Upper lobe of right lung (tissue), 1 donor: ENCODE data around the gene GPATCH2L. TPM values are rescaled to one million over a fixed set of nuclear protein-coding genes. Genes with fewer than 3 reads are reported as not detected.

ENCODE experiments used
- ATAC-seq: fragments of 200-7000 bp; cut with Tn5 transposase; one replicate; pipeline ENCODE4 v1.9.1; 2020; ENCODE audit warnings: mild to moderate bottlenecking, moderate library complexity
- DNase-seq: peaks from one replicate; pipeline ENCODE4 v3.0.0-alpha.2; 2020
- H3K27ac ChIP-seq: fragments of 200-600 bp; one replicate; pipeline ENCODE4 v1.8.0; 2022
- H3K27me3 ChIP-seq: fragments of 200-600 bp; one replicate; pipeline ENCODE4 v1.8.0; 2022; ENCODE audit warnings: mild to moderate bottlenecking
- H3K36me3 ChIP-seq: fragments of 200-600 bp; one replicate; pipeline ENCODE4 v1.8.0; 2022
- H3K4me1 ChIP-seq: fragments of 200-600 bp; one replicate; pipeline ENCODE4 v1.8.0; 2022
- H3K4me3 ChIP-seq: fragments of 200-600 bp; one replicate; pipeline ENCODE4 v1.8.0; 2022; ENCODE audit warnings: mild to moderate bottlenecking
- H3K9me3 ChIP-seq: fragments of 200-600 bp; one replicate; pipeline ENCODE4 v1.8.0; 2022
- CTCF ChIP-seq: fragments of 200-600 bp; IDR thresholded peaks from one replicate; pipeline ENCODE4 v1.8.0; 2022; ENCODE audit warnings: antibody characterized with exemption
- intact Hi-C: fragments of 100-400 bp; cut with DNase I; formaldehyde crosslinking; loops from one replicate; pipeline ENCODE4 v1.11.0; 2022
- total RNA-seq: library from RNA; stranded (reverse); fragmentation: NEBNext Ultra II Directional; extraction: Animal tissue kit (Norgen Biotek cat#: 25700); gene quantifications from one replicate; pipeline ENCODE4 v1.2.1, GENCODE V29; 2021
- donor health status: DM: no; HTN: yes; CAD: no; lungs with severe emphysema.

Gene GPATCH2L
- total RNA-seq, 1 donor from 2014 or later, result 46.5 TPM

DNA sequence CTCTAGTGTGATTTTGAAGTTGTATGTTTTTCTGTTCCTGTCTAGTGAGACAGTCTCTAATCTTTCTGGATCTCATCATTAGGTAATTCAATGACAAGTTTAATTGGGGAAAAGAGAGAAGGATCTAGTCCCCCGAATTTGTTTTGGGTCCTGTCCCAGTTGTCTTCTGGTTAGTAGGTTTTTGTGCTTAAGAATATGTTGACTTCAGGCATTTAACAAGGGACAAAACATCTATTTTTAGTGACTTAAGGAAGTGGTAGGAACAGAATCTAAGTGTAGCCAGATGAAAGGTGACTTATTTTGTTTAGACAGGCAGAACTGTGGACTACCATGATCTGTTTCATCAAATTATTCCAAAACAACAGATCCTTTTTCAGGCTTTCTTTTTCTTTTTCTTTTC is 2.2 kb downstream of the GPATCH2L start:
- ATAC-seq, result no peak
- intact Hi-C loops, result no loop called here
- TF ChIP-seq CTCF, result no peak
- H3K27me3 ChIP-seq, result no peaks in the 10 kb centered on the region
- H3K4me1 ChIP-seq, result peaks cover 51% of the 10 kb centered on the region
- no peak for DNase-seq
- H3K27ac ChIP-seq, result no peak overlapping the region
- no peaks in the 10 kb centered on the region for H3K9me3 ChIP-seq
- peaks cover 28% of the 10 kb centered on the region for H3K36me3 ChIP-seq
- H3K4me3 ChIP-seq, result no peak overlapping the region

DNA sequence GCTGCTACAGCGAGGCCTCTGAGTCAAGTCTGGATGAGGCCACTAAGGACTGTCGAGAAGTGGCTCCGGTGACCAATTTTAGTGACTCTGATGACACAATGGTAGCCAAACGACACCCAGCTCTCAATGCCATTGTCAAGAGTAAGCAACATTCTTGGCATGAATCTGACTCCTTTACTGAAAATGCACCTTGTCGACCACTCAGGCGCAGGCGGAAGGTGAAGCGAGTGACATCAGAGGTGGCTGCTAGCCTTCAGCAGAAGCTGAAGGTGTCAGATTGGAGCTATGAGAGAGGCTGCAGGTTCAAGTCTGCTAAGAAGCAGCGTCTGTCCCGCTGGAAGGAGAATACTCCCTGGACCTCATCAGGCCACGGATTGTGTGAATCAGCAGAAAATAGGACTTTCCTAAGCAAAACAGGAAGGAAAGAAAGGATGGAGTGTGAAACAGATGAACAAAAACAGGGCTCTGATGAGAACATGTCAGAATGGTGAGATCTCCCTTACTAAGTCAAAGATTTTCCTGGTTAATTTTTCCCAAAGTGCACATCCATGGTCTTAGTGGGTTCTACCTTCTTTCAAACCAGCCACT is 2.9 kb downstream of the GPATCH2L start:
- Histone ChIP-seq H3K9me3 (no peaks in the 10 kb centered on the region), H3K36me3 (peaks cover 35% of the 10 kb centered on the region), H3K4me3 (no peak overlapping the region), H3K27ac (no peak overlapping the region), H3K27me3 (no peaks in the 10 kb centered on the region), H3K4me1 (peaks cover 51% of the 10 kb centered on the region)
- no peak for DNase-seq
- no peak for TF ChIP-seq CTCF
- intact Hi-C loops, result no loop called here
- no peak for ATAC-seq

DNA sequence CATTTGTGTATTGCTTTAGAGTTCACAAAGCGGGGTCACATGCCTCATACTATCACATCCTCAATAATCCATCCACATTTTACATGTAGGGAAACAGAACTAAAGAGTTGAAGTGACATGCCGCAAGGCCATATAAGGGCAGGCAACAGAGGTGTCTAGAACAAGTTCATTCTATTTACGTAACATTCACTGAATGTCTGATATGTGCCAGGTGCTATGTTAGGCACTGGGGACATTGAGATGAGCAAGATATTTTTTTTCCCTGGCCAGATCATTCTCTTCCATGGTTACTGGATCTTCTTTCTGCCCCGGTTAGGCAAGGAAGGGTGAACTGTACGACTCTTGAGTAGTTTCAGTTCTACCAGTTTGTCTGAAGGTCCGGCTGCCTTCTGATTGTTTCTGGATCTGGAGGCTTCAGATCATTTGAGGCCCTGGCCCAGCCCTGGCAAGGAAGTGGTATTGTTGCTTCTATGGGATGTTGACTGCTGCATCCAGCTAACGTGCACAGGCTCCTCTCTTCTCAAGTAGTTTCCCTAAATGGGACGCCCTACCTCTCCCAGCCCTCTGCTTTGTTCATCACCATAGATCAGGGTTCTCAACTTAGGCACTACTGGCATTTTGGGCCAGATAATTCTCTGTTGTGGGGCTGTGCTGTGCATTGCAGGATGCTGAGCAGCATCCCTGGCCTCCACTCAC is 12.1 kb downstream of the GPATCH2L start:
- intact Hi-C loops, result no loop called here
- H3K27ac ChIP-seq, result no peak overlapping the region
- no peaks in the 10 kb centered on the region for H3K27me3 ChIP-seq
- peaks cover 44% of the 10 kb centered on the region for H3K36me3 ChIP-seq
- ATAC-seq (no peak), DNase-seq (no peak)
- no peaks in the 10 kb centered on the region for H3K9me3 ChIP-seq
- H3K4me3 ChIP-seq, result no peak overlapping the region
- no peak for TF ChIP-seq CTCF
- no peaks in the 10 kb centered on the region for H3K4me1 ChIP-seq

DNA sequence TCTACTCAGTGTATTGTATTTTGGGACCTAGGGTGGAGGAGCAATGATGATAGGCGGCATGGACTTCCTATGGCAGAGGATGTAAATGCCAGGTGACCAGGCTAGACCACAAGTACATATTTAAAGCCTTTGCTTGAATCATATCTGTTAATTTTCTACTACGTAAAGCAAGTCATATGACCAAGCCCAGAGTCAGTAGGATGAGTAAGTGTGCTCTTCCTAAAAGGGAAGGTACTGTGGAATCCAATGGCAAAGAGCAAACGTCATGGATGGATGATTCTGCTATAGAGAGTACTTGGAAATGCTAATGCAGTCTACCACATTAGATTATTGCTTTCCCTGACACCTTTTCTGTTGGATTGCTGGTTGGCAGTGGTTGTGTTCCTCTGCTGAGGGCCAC is 16.8 kb downstream of the GPATCH2L start:
- intact Hi-C loops, result no loop called here
- TF ChIP-seq CTCF, result no peak
- H3K27me3 ChIP-seq, result no peaks in the 10 kb centered on the region
- DNase-seq (no peak), ATAC-seq (no peak)
- H3K27ac ChIP-seq, result no peak overlapping the region
- H3K9me3 ChIP-seq, result no peaks in the 10 kb centered on the region
- H3K36me3 ChIP-seq, result peaks cover 44% of the 10 kb centered on the region
- no peak overlapping the region for H3K4me3 ChIP-seq
- H3K4me1 ChIP-seq, result no peaks in the 10 kb centered on the region

DNA sequence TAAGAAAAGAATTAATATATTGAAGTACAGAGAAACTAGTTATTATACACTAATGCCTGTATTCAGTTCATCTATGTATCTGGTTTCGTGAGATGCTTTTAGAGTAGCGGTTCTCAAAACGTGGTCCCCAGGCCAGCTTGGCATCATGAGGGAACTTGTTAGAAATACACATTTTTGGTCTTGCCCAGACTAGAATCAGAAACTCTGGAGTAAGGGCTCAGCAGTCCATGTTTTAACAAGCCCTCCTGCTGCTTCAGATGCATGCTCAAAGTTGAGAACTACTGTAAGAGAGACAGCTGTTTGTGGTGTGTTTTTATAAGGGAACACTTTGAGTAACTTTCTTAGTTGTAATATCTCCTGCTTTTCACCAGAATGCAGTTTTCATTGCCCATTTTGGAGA is 18.1 kb downstream of the GPATCH2L start:
- H3K27me3 ChIP-seq, result no peaks in the 10 kb centered on the region
- no peaks in the 10 kb centered on the region for H3K9me3 ChIP-seq
- peaks cover 48% of the 10 kb centered on the region for H3K36me3 ChIP-seq
- DNase-seq, result no peak
- no peak overlapping the region for H3K4me3 ChIP-seq
- ATAC-seq, result no peak
- no peaks in the 10 kb centered on the region for H3K4me1 ChIP-seq
- H3K27ac ChIP-seq, result no peak overlapping the region
- intact Hi-C loops, result no loop called here
- TF ChIP-seq CTCF, result no peak
